Measurements from ENCODE around the gene PAX7.
A peak's percentile ranks its signal among the peaks of the same experiment; 100 is the strongest.
"Not testable (repeated sequence)": the region's sequence is repeated elsewhere in the genome, so short reads cannot be mapped to it uniquely, and the experiment has no call there.

PAX7 gene
- 0 reads per million in 2 donors for total RNA-seq

GRCh38 chr1:18630511-18631495 is at the start of gene PAX7:
Gene PAX7 (plus strand): TSS chr1:18630846. CDS start chr1:18631604, 758 bp downstream.
- DNase-seq = no peak

GRCh38 chr1:18581420-18581880 is 49.2 kb upstream of the PAX7 start:
- DNase-seq = peak in 2 of 5 experiments; percentile 10 to 28

GRCh38 chr1:18582890-18583289 is 47.8 kb upstream of the PAX7 start:
- no peak for DNase-seq

GRCh38 chr1:18583326-18583941 is 47.2 kb upstream of the PAX7 start:
- DNase-seq = no peak

GRCh38 chr1:18586016-18586415 is 44.6 kb upstream of the PAX7 start:
- not testable (repeated sequence) for DNase-seq

- DNase-seq = no peak
Measured at GRCh38 chr1:18588093-18588492, 42.6 kb upstream of the PAX7 start.

GRCh38 chr1:18592368-18592767 is 38.3 kb upstream of the PAX7 start:
- no peak for DNase-seq

GRCh38 chr1:18597160-18598042 is 33.2 kb upstream of the PAX7 start:
- peak in 3 of 5 experiments; percentile 27 to 34 (median 30) for DNase-seq

- DNase-seq = no peak
Measured at GRCh38 chr1:18599086-18599485, 31.6 kb upstream of the PAX7 start.

GRCh38 chr1:18599704-18600103 is 30.9 kb upstream of the PAX7 start:
- no peak for DNase-seq

GRCh38 chr1:18602533-18603211 is 28.0 kb upstream of the PAX7 start:
- DNase-seq = peak in 1 of 5 experiments; percentile 5

- no peak for DNase-seq
Measured at GRCh38 chr1:18603212-18603852, 27.3 kb upstream of the PAX7 start.

- no peak for DNase-seq
Measured at GRCh38 chr1:18606443-18607288, 24.0 kb upstream of the PAX7 start.

- no peak for DNase-seq
Measured at GRCh38 chr1:18607289-18607760, 23.3 kb upstream of the PAX7 start.

- DNase-seq = no peak
Measured at GRCh38 chr1:18608534-18608933, 22.1 kb upstream of the PAX7 start.

GRCh38 chr1:18611311-18611710 is 19.3 kb upstream of the PAX7 start:
- no peak for DNase-seq

GRCh38 chr1:18612073-18612472 is 18.6 kb upstream of the PAX7 start:
- no peak for DNase-seq

- no peak for DNase-seq
Measured at GRCh38 chr1:18614069-18614735, 16.4 kb upstream of the PAX7 start.

GRCh38 chr1:18618546-18619466 is 11.8 kb upstream of the PAX7 start:
- DNase-seq = peak in 1 of 5 experiments; percentile 22
